Activated naive CD4-positive, alpha-beta T cell treated with anti-CD3 and anti-CD28 coated beads, Interleukin-2, amount 10 ng/mL, durations not matched to agents 7 days and 5 days (primary cell): ENCODE results near the gene TAS1R2.

ENCODE experiments used
- CTCF ChIA-PET: fragments of 350-600 bp; sonication (Branson Sonifier 250); formaldehyde crosslinking; loops from one replicate; lab custom pipeline; 2021; ENCODE audit warnings: antibody characterized with exemption; lab: Charles Lee
- DNase-seq: peaks from one replicate; pipeline ENCODE4 v3.0.0-alpha.2; 2020
- H3K27ac Mint-ChIP-seq: one replicate; pipeline ENCODE4 v1.8.0; 2021; ENCODE audit warnings: mild to moderate bottlenecking, moderate library complexity, mixed read lengths
- H3K27me3 Mint-ChIP-seq: one replicate; pipeline ENCODE4 v1.8.0; 2021; ENCODE audit warnings: mild to moderate bottlenecking, mixed read lengths
- H3K36me3 Mint-ChIP-seq: one replicate; pipeline ENCODE4 v1.8.0; 2021; ENCODE audit warnings: mixed read lengths
- H3K4me1 Mint-ChIP-seq: one replicate; pipeline ENCODE4 v1.8.0; 2021; ENCODE audit warnings: mixed read lengths
- H3K4me3 Mint-ChIP-seq: one replicate; pipeline ENCODE4 v1.8.0; 2021; ENCODE audit warnings: mild to moderate bottlenecking, moderate library complexity, mixed read lengths
- H3K9me3 Mint-ChIP-seq: one replicate; pipeline ENCODE4 v1.8.0; 2021; ENCODE audit warnings: mixed read lengths

The TAS1R2 gene

GRCh38 chr1:18859560-18859959, at the start of gene TAS1R2:
TSS of gene TAS1R2 (minus strand) at chr1:18859660. CDS start at chr1:18859660, 0 bp downstream.
- no peak within 1 kb of the TSS for H3K27ac Mint-ChIP-seq
- no peak for DNase-seq
- no peaks in the 10 kb centered on the region for H3K4me1 Mint-ChIP-seq
- CTCF ChIA-PET: no interaction called here
- peaks cover 9% of the 10 kb centered on the region for H3K27me3 Mint-ChIP-seq
- no peak within 1 kb of the TSS for H3K4me3 Mint-ChIP-seq
- H3K9me3 Mint-ChIP-seq: no peaks in the 10 kb centered on the region
- no peaks in the 10 kb centered on the region for H3K36me3 Mint-ChIP-seq

- CTCF ChIA-PET: interaction anchor here (0.6 to 12.9 kb wide), 26 partner anchors 8 to 332 kb away, joined by 3 to 87 read pairs (median 6); no protein-coding TSS in a partner anchor
- Mint-ChIP-seq H3K27me3 (no peaks in the 10 kb centered on the region), H3K4me3 (no peak overlapping the region), H3K36me3 (peaks cover 24% of the 10 kb centered on the region), H3K9me3 (no peaks in the 10 kb centered on the region), H3K4me1 (peaks cover 13% of the 10 kb centered on the region), H3K27ac (no peak overlapping the region)
- no peak for DNase-seq
Observed at GRCh38 chr1:18907917-18908845, 48.7 kb upstream of the TAS1R2 start.

- Mint-ChIP-seq H3K9me3 (no peaks in the 10 kb centered on the region), H3K4me3 (no peak overlapping the region), H3K27me3 (no peaks in the 10 kb centered on the region), H3K4me1 (peaks cover 16% of the 10 kb centered on the region), H3K36me3 (peaks cover 20% of the 10 kb centered on the region), H3K27ac (no peak overlapping the region)
- CTCF ChIA-PET: interaction anchor here (0.6 to 12.9 kb wide), 32 partner anchors 9 to 333 kb away, joined by 3 to 87 read pairs (median 4); no protein-coding TSS in a partner anchor
- DNase-seq: peak; percentile 69
Observed at GRCh38 chr1:18907021-18907916, 47.8 kb upstream of the TAS1R2 start.

- Mint-ChIP-seq H3K27me3 (no peaks in the 10 kb centered on the region), H3K4me1 (peaks cover 45% of the 10 kb centered on the region), H3K27ac (peak overlapping the region; percentile 95), H3K4me3 (peak overlapping the region; percentile 95), H3K36me3 (peaks cover 8% of the 10 kb centered on the region), H3K9me3 (no peaks in the 10 kb centered on the region)
- no peak for DNase-seq
- CTCF ChIA-PET: interaction anchor here (0.7 to 12.9 kb wide), 6 partner anchors 10 to 210 kb away, joined by 3 to 87 read pairs (median 5); no protein-coding TSS in a partner anchor
Observed at GRCh38 chr1:18903291-18903756, 43.9 kb upstream of the TAS1R2 start.

GRCh38 chr1:18902523-18903290, 43.2 kb upstream of the TAS1R2 start, which contains the start of gene ALDH4A1:
TSS of gene ALDH4A1 (minus strand) at chr1:18902555. CDS start at chr1:18902523, 32 bp downstream.
- no peaks in the 10 kb centered on the region for H3K9me3 Mint-ChIP-seq
- CTCF ChIA-PET: interaction anchor here (0.7 to 12.9 kb wide), 7 partner anchors 9 to 211 kb away, joined by 3 to 87 read pairs (median 4); no protein-coding TSS in a partner anchor
- peaks cover 45% of the 10 kb centered on the region for H3K4me1 Mint-ChIP-seq
- peaks cover 2% of the 10 kb centered on the region for H3K36me3 Mint-ChIP-seq
- no peaks in the 10 kb centered on the region for H3K27me3 Mint-ChIP-seq
- DNase-seq: peak; percentile 97
- H3K27ac Mint-ChIP-seq: peak within 1 kb of the TSS; percentile 95
- peak within 1 kb of the TSS; percentile 95 for H3K4me3 Mint-ChIP-seq

- no peaks in the 10 kb centered on the region for H3K27me3 Mint-ChIP-seq
- no peaks in the 10 kb centered on the region for H3K9me3 Mint-ChIP-seq
- CTCF ChIA-PET: interaction anchor here (0.8 to 2.0 kb wide), 5 partner anchors 10 to 212 kb away, joined by 4 to 10 read pairs (median 4); no protein-coding TSS in a partner anchor
- peak overlapping the region; percentile 95 for H3K4me3 Mint-ChIP-seq
- peak overlapping the region; percentile 95 for H3K27ac Mint-ChIP-seq
- H3K36me3 Mint-ChIP-seq: no peaks in the 10 kb centered on the region
- DNase-seq: no peak
- H3K4me1 Mint-ChIP-seq: peaks cover 45% of the 10 kb centered on the region
Observed at GRCh38 chr1:18901952-18902522, 42.6 kb upstream of the TAS1R2 start.

- H3K9me3 Mint-ChIP-seq: no peaks in the 10 kb centered on the region
- DNase-seq: no peak
- peaks cover 45% of the 10 kb centered on the region for H3K4me1 Mint-ChIP-seq
- H3K27ac Mint-ChIP-seq: peak overlapping the region; percentile 89
- H3K27me3 Mint-ChIP-seq: no peaks in the 10 kb centered on the region
- H3K4me3 Mint-ChIP-seq: peak overlapping the region; percentile 95
- CTCF ChIA-PET: interaction anchor here (0.7 kb wide), 1 partner anchor 212 kb away, joined by 3 read pairs; no protein-coding TSS in a partner anchor
- no peaks in the 10 kb centered on the region for H3K36me3 Mint-ChIP-seq
Observed at GRCh38 chr1:18901147-18901951, 41.9 kb upstream of the TAS1R2 start.

GRCh38 chr1:18900303-18900841, 40.9 kb upstream of the TAS1R2 start:
- no peaks in the 10 kb centered on the region for H3K36me3 Mint-ChIP-seq
- no peak overlapping the region for H3K27ac Mint-ChIP-seq
- peaks cover 45% of the 10 kb centered on the region for H3K4me1 Mint-ChIP-seq
- no peaks in the 10 kb centered on the region for H3K27me3 Mint-ChIP-seq
- DNase-seq: peak; percentile 32
- H3K9me3 Mint-ChIP-seq: no peaks in the 10 kb centered on the region
- CTCF ChIA-PET: interaction anchor here (0.9 kb wide), 1 partner anchor 9 kb away, joined by 3 read pairs; no protein-coding TSS in a partner anchor
- no peak overlapping the region for H3K4me3 Mint-ChIP-seq

- CTCF ChIA-PET: interaction anchor here (0.9 kb wide), 1 partner anchor 9 kb away, joined by 3 read pairs; no protein-coding TSS in a partner anchor
- no peak for DNase-seq
- H3K36me3 Mint-ChIP-seq: no peaks in the 10 kb centered on the region
- H3K27me3 Mint-ChIP-seq: no peaks in the 10 kb centered on the region
- H3K27ac Mint-ChIP-seq: no peak overlapping the region
- H3K4me3 Mint-ChIP-seq: no peak overlapping the region
- H3K4me1 Mint-ChIP-seq: peaks cover 45% of the 10 kb centered on the region
- no peaks in the 10 kb centered on the region for H3K9me3 Mint-ChIP-seq
Observed at GRCh38 chr1:18899363-18900049, 40.0 kb upstream of the TAS1R2 start.

GRCh38 chr1:18898567-18898966, 39.1 kb upstream of the TAS1R2 start:
- DNase-seq: no peak

GRCh38 chr1:18895317-18895716, 35.9 kb upstream of the TAS1R2 start:
- no peaks in the 10 kb centered on the region for H3K9me3 Mint-ChIP-seq
- H3K36me3 Mint-ChIP-seq: no peaks in the 10 kb centered on the region
- no peak for DNase-seq
- H3K4me3 Mint-ChIP-seq: no peak overlapping the region
- no peaks in the 10 kb centered on the region for H3K27me3 Mint-ChIP-seq
- peaks cover 11% of the 10 kb centered on the region for H3K4me1 Mint-ChIP-seq
- CTCF ChIA-PET: interaction anchor here (1.2 to 1.5 kb wide), 3 partner anchors 11 to 77 kb away, joined by 3 to 4 read pairs (median 4); no protein-coding TSS in a partner anchor
- H3K27ac Mint-ChIP-seq: no peak overlapping the region

More at GRCh38 chr1:18898567-18898966, 39.1 kb upstream of the TAS1R2 start:
- H3K27me3 Mint-ChIP-seq: no peaks in the 10 kb centered on the region
- H3K27ac Mint-ChIP-seq: no peak overlapping the region
- H3K36me3 Mint-ChIP-seq: no peaks in the 10 kb centered on the region
- CTCF ChIA-PET: interaction anchor here (0.9 kb wide), 1 partner anchor 8 kb away, joined by 4 read pairs; no protein-coding TSS in a partner anchor
- peaks cover 38% of the 10 kb centered on the region for H3K4me1 Mint-ChIP-seq
- H3K9me3 Mint-ChIP-seq: no peaks in the 10 kb centered on the region
- H3K4me3 Mint-ChIP-seq: no peak overlapping the region
